GM06990 (cell line): Measurements from ENCODE around the gene DCST2.

Experiments used
- DNase-seq: peaks from one replicate; pipeline ENCODE4 v3.0.0-alpha.2; 2011; ENCODE audit not compliant: insufficient read length; ENCODE audit errors: extremely low read depth
- H3K27me3 ChIP-seq: replicated peaks from 2 replicates; pipeline ENCODE4 v1.6.0; 2011; ENCODE audit warnings: low read length; ENCODE audit not compliant: control insufficient read depth, insufficient read depth
- H3K36me3 ChIP-seq: 2 replicates; pipeline ENCODE4 v1.5.1; 2011; ENCODE audit warnings: low read length; ENCODE audit not compliant: control insufficient read depth, insufficient read depth
- H3K4me3 ChIP-seq: replicated peaks from 2 replicates; pipeline ENCODE4 v1.5.1; 2011; ENCODE audit warnings: low read depth, mild to moderate bottlenecking, control low read depth, low read length
- CTCF ChIP-seq: IDR thresholded peaks from 2 replicates; pipeline ENCODE4 v1.5.1; 2011; ENCODE audit warnings: low read length, control low read depth, mild to moderate bottlenecking, inconsistent platforms; ENCODE audit not compliant: insufficient read depth, poor library complexity, severe bottlenecking

Gene DCST2

GRCh38 chr1:155012776-155013602 lies 20.6 kb downstream of the DCST2 start:
- H3K4me3 ChIP-seq = no peak overlapping the region
- H3K27me3 ChIP-seq = no peaks in the 10 kb centered on the region
- TF ChIP-seq CTCF = no peak
- H3K36me3 ChIP-seq = peaks cover 14% of the 10 kb centered on the region
- no peak for DNase-seq

GRCh38 chr1:155012026-155012546 lies 21.5 kb downstream of the DCST2 start:
- no peak overlapping the region for H3K4me3 ChIP-seq
- H3K36me3 ChIP-seq = peaks cover 14% of the 10 kb centered on the region
- no peak for DNase-seq

GRCh38 chr1:155011437-155012025 lies 22.1 kb downstream of the DCST2 start:
- Histone ChIP-seq H3K36me3 (peaks cover 14% of the 10 kb centered on the region), H3K4me3 (no peak overlapping the region), H3K27me3 (no peaks in the 10 kb centered on the region)
- TF ChIP-seq CTCF = no peak
- no peak for DNase-seq

More at GRCh38 chr1:155012026-155012546, 21.5 kb downstream of the DCST2 start:
- TF ChIP-seq CTCF = no peak
- H3K27me3 ChIP-seq = no peaks in the 10 kb centered on the region

GRCh38 chr1:155011004-155011416 lies 22.6 kb downstream of the DCST2 start:
- TF ChIP-seq CTCF = no peak
- no peak for DNase-seq
- Histone ChIP-seq H3K4me3 (no peak overlapping the region), H3K27me3 (no peaks in the 10 kb centered on the region), H3K36me3 (peaks cover 10% of the 10 kb centered on the region)

GRCh38 chr1:155010211-155010918 lies 23.2 kb downstream of the DCST2 start:
- no peak for DNase-seq
- H3K4me3 ChIP-seq = no peak overlapping the region
- H3K36me3 ChIP-seq = peaks cover 8% of the 10 kb centered on the region
- H3K27me3 ChIP-seq = no peaks in the 10 kb centered on the region
- TF ChIP-seq CTCF = no peak
